H1 (cell line): ENCODE results near the gene BPHL.

Experiments
- CBX8 ChIP-seq: fragments of 300-800, 300-1000 bp; sonication (generic); IDR thresholded peaks from 2 replicates; pipeline ENCODE4 v1.7.1; 2016; ENCODE audit warnings: low read depth, low read length, borderline replicate concordance
- KDM5A ChIP-seq: fragments of 200-600 bp; IDR thresholded peaks from 2 replicates; pipeline ENCODE4 v1.7.1; 2012; ENCODE audit warnings: mild to moderate bottlenecking, low read length, inconsistent platforms, mixed read lengths
- TF ChIP-seq, protein P1 (sequence below), 3 experiments: IDR thresholded peaks; 1 replicate in 2 of 3; 2 replicates in 1 of 3; pipeline versions ENCODE4 v1.5.1 to v1.6.1; 2011; ENCODE audit warnings: low read length in 3 of 3, mild to moderate bottlenecking in 3 of 3, inconsistent platforms in 2 of 3, low read depth in 1 of 3, moderate library complexity in 1 of 3; ENCODE audit not compliant: insufficient read depth in 1 of 3; ENCODE audit errors: control extremely low read depth in 1 of 3
- TF ChIP-seq, protein P2 (sequence below): IDR thresholded peaks from 2 replicates; pipeline ENCODE4 v1.6.1; 2011; ENCODE audit warnings: low read length, improper control_type of control experiment

- TF ChIP-seq CBX8 (no peak), KDM5A (no peak)
- TF ChIP-seq, protein P1, sequence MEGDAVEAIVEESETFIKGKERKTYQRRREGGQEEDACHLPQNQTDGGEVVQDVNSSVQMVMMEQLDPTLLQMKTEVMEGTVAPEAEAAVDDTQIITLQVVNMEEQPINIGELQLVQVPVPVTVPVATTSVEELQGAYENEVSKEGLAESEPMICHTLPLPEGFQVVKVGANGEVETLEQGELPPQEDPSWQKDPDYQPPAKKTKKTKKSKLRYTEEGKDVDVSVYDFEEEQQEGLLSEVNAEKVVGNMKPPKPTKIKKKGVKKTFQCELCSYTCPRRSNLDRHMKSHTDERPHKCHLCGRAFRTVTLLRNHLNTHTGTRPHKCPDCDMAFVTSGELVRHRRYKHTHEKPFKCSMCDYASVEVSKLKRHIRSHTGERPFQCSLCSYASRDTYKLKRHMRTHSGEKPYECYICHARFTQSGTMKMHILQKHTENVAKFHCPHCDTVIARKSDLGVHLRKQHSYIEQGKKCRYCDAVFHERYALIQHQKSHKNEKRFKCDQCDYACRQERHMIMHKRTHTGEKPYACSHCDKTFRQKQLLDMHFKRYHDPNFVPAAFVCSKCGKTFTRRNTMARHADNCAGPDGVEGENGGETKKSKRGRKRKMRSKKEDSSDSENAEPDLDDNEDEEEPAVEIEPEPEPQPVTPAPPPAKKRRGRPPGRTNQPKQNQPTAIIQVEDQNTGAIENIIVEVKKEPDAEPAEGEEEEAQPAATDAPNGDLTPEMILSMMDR (IDR thresholded peaks at IDR 0.05; ENCODE audit: control extremely low read depth in 1 of 3, insufficient read depth in 1 of 3, low read depth in 1 of 3, low read length in 3 of 3) = no peak
- TF ChIP-seq, protein P2, sequence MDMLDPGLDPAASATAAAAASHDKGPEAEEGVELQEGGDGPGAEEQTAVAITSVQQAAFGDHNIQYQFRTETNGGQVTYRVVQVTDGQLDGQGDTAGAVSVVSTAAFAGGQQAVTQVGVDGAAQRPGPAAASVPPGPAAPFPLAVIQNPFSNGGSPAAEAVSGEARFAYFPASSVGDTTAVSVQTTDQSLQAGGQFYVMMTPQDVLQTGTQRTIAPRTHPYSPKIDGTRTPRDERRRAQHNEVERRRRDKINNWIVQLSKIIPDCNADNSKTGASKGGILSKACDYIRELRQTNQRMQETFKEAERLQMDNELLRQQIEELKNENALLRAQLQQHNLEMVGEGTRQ = no peak
Measured at GRCh38 chr6:3117912-3118352, 579 bp upstream of the BPHL start.
